Activated T-helper 1 cell treated with Interleukin-2 at 50 U/mL for 16 hours (primary cell): ENCODE data around the gene DNAH6.
"Not testable (repeated sequence)": the region's sequence is repeated elsewhere in the genome, so short reads cannot be mapped to it uniquely, and the experiment has no call there.

Experiments used
- DNase-seq: peaks from one replicate; pipeline ENCODE4 v3.0.0-alpha.2; 2020; ENCODE audit warnings: low read depth

DNAH6 gene

GRCh38 chr2:84497285-84497684 is 19.0 kb upstream of the DNAH6 start:
- no peak for DNase-seq

- DNase-seq = no peak
Measured at GRCh38 chr2:84498150-84498799, 18.0 kb upstream of the DNAH6 start.

GRCh38 chr2:84511024-84511423 is 5.3 kb upstream of the DNAH6 start:
- DNase-seq = peak; percentile 22

- no peak for DNase-seq
Measured at GRCh38 chr2:84515788-84516187, 510 bp upstream of the DNAH6 start.

GRCh38 chr2:84519332-84519957 is 3.1 kb downstream of the DNAH6 start:
- DNase-seq = no peak

- DNase-seq = no peak
Measured at GRCh38 chr2:84526562-84526961, 10.3 kb downstream of the DNAH6 start.

- DNase-seq = no peak
Measured at GRCh38 chr2:84527137-84528129, 11.1 kb downstream of the DNAH6 start.

GRCh38 chr2:84532291-84532690 is 16.0 kb downstream of the DNAH6 start:
- no peak for DNase-seq

- DNase-seq = no peak
Measured at GRCh38 chr2:84534225-84534624, 17.9 kb downstream of the DNAH6 start.

- no peak for DNase-seq
Measured at GRCh38 chr2:84537251-84537650, 21.0 kb downstream of the DNAH6 start.

GRCh38 chr2:84539729-84540128 is 23.4 kb downstream of the DNAH6 start:
- DNase-seq = no peak

GRCh38 chr2:84545005-84545404 is 28.7 kb downstream of the DNAH6 start:
- DNase-seq = no peak

GRCh38 chr2:84546551-84546950 is 30.3 kb downstream of the DNAH6 start:
- DNase-seq = no peak

- no peak for DNase-seq
Measured at GRCh38 chr2:84548303-84548702, 32.0 kb downstream of the DNAH6 start.

- DNase-seq = no peak
Measured at GRCh38 chr2:84550916-84551315, 34.6 kb downstream of the DNAH6 start.

- not testable (repeated sequence) for DNase-seq
Measured at GRCh38 chr2:84551526-84551925, 35.2 kb downstream of the DNAH6 start.

- no peak for DNase-seq
Measured at GRCh38 chr2:84556190-84556589, 39.9 kb downstream of the DNAH6 start.

GRCh38 chr2:84559838-84560237 is 43.5 kb downstream of the DNAH6 start:
- no peak for DNase-seq

GRCh38 chr2:84579661-84580060 is 63.4 kb downstream of the DNAH6 start:
- DNase-seq = no peak

GRCh38 chr2:84603911-84604310 is 87.6 kb downstream of the DNAH6 start:
- DNase-seq = no peak

GRCh38 chr2:84613082-84613481 is 96.8 kb downstream of the DNAH6 start:
- DNase-seq = no peak

GRCh38 chr2:84619794-84620371 is 103.6 kb downstream of the DNAH6 start:
- no peak for DNase-seq
